ENCODE results near the gene DDX1. TPM values are rescaled to one million over a fixed set of nuclear protein-coding genes. Genes with fewer than 3 reads are reported as not detected.
A peak's percentile ranks its signal among the peaks of the same experiment; 100 is the strongest.

The DDX1 gene
- total and polyA plus RNA-seq, 5 experiments from 2014 or later: 39.9 to 64.1 (median 57.7) TPM

- Mint-ChIP-seq H3K4me1 (peaks cover 0 to 5% (median under 1%) of the 10 kb centered on the region in 4 donors), H3K36me3 (peaks cover 8 to 90% (median 29%) of the 10 kb centered on the region in 3 donors), H3K27ac (peak overlapping the region in 1 of 10 donors; percentile 21), H3K9me3 (peaks cover 0 to 6% (median 0%) of the 10 kb centered on the region in 9 donors), H3K27me3 (no peaks in the 10 kb centered on the region), H3K4me3 (no peak overlapping the region)
- POLR2A ChIA-PET: no interaction called here
- ATAC-seq (no peak), DNase-seq (no peak)
Observed at GRCh38 chr2:15622614-15623480, 31.2 kb downstream of the DDX1 start.

- Mint-ChIP-seq H3K9me3 (peaks cover 0 to 6% (median 0%) of the 10 kb centered on the region in 9 donors), H3K36me3 (peaks cover 8 to 92% (median 29%) of the 10 kb centered on the region in 3 donors), H3K4me1 (peaks cover 0 to 5% (median under 1%) of the 10 kb centered on the region in 4 donors), H3K27ac (peak overlapping the region in 1 of 10 donors; percentile 21), H3K27me3 (no peaks in the 10 kb centered on the region), H3K4me3 (no peak overlapping the region)
- no peak for ATAC-seq
- POLR2A ChIA-PET: no interaction called here
- DNase-seq: no peak
Observed at GRCh38 chr2:15623481-15623796, 31.8 kb downstream of the DDX1 start.

GRCh38 chr2:15623898-15624541 lies 32.4 kb downstream of the DDX1 start:
- Mint-ChIP-seq H3K27me3 (no peaks in the 10 kb centered on the region), H3K27ac (peak overlapping the region in 1 of 10 donors; percentile 4), H3K9me3 (peaks cover 0 to 6% (median 0%) of the 10 kb centered on the region in 9 donors), H3K4me1 (peaks cover 0 to 5% (median under 1%) of the 10 kb centered on the region in 4 donors), H3K4me3 (no peak overlapping the region), H3K36me3 (peaks cover 8 to 92% (median 29%) of the 10 kb centered on the region in 3 donors)
- DNase-seq (no peak), ATAC-seq (no peak)
- POLR2A ChIA-PET: no interaction called here

- POLR2A ChIA-PET: no interaction called here
- DNase-seq: no peak
- peaks cover 8 to 91% (median 25%) of the 10 kb centered on the region in 3 donors for H3K36me3 Mint-ChIP-seq
- H3K27ac Mint-ChIP-seq: no peak overlapping the region
- H3K4me1 Mint-ChIP-seq: peaks cover 0 to 5% (median under 1%) of the 10 kb centered on the region in 4 donors
- peaks cover 0 to 6% (median 0%) of the 10 kb centered on the region in 9 donors for H3K9me3 Mint-ChIP-seq
- H3K27me3 Mint-ChIP-seq: no peaks in the 10 kb centered on the region
- no peak for ATAC-seq
- no peak overlapping the region for H3K4me3 Mint-ChIP-seq
Observed at GRCh38 chr2:15624903-15625302, 33.2 kb downstream of the DDX1 start.

GRCh38 chr2:15625344-15626036 lies 33.8 kb downstream of the DDX1 start:
- H3K36me3 Mint-ChIP-seq: peaks cover 8 to 94% (median 25%) of the 10 kb centered on the region in 3 donors
- POLR2A ChIA-PET: no interaction called here
- peaks cover 0 to 6% (median 0%) of the 10 kb centered on the region in 9 donors for H3K9me3 Mint-ChIP-seq
- DNase-seq (no peak), ATAC-seq (no peak)
- H3K4me3 Mint-ChIP-seq: no peak overlapping the region
- peaks cover 0 to 5% (median under 1%) of the 10 kb centered on the region in 4 donors for H3K4me1 Mint-ChIP-seq
- H3K27me3 Mint-ChIP-seq: no peaks in the 10 kb centered on the region
- peak overlapping the region in 2 of 10 donors; percentile 17 to 26 for H3K27ac Mint-ChIP-seq

- Mint-ChIP-seq H3K27ac (peak overlapping the region in 3 of 10 donors; percentile 11 to 26 (median 17)), H3K4me1 (peaks cover 0 to 5% (median under 1%) of the 10 kb centered on the region in 4 donors), H3K4me3 (no peak overlapping the region), H3K9me3 (peaks cover 0 to 6% (median 0%) of the 10 kb centered on the region in 9 donors), H3K27me3 (no peaks in the 10 kb centered on the region), H3K36me3 (peaks cover 8 to 96% (median 27%) of the 10 kb centered on the region in 3 donors)
- ATAC-seq: no peak
- POLR2A ChIA-PET: no interaction called here
- no peak for DNase-seq
Observed at GRCh38 chr2:15626126-15626525, 34.5 kb downstream of the DDX1 start.

GRCh38 chr2:15626967-15627366 lies 35.3 kb downstream of the DDX1 start:
- Mint-ChIP-seq H3K9me3 (peaks cover 0 to 6% (median 0%) of the 10 kb centered on the region in 9 donors), H3K27me3 (no peaks in the 10 kb centered on the region), H3K4me1 (peaks cover 0 to 5% (median under 1%) of the 10 kb centered on the region in 4 donors), H3K27ac (peak overlapping the region in 4 of 10 donors; percentile 1 to 57 (median 39)), H3K36me3 (peaks cover 8 to 96% (median 35%) of the 10 kb centered on the region in 3 donors), H3K4me3 (no peak overlapping the region)
- POLR2A ChIA-PET: no interaction called here
- no peak for DNase-seq
- no peak for ATAC-seq

GRCh38 chr2:15627817-15628684 lies 36.4 kb downstream of the DDX1 start:
- peaks cover 0 to 6% (median 0%) of the 10 kb centered on the region in 9 donors for H3K9me3 Mint-ChIP-seq
- peaks cover 0 to 5% (median under 1%) of the 10 kb centered on the region in 4 donors for H3K4me1 Mint-ChIP-seq
- H3K4me3 Mint-ChIP-seq: no peak overlapping the region
- DNase-seq (no peak), ATAC-seq (no peak)
- no peaks in the 10 kb centered on the region for H3K27me3 Mint-ChIP-seq
- H3K27ac Mint-ChIP-seq: peak overlapping the region in 1 of 10 donors; percentile 50
- POLR2A ChIA-PET: no interaction called here
- peaks cover 8 to 96% (median 39%) of the 10 kb centered on the region in 3 donors for H3K36me3 Mint-ChIP-seq

GRCh38 chr2:15628899-15629855 lies 37.5 kb downstream of the DDX1 start:
- peaks cover 3 to 95% (median 30%) of the 10 kb centered on the region in 3 donors for H3K36me3 Mint-ChIP-seq
- H3K4me1 Mint-ChIP-seq: peaks cover 0 to 5% (median under 1%) of the 10 kb centered on the region in 4 donors
- no peak overlapping the region for H3K4me3 Mint-ChIP-seq
- ATAC-seq (no peak), DNase-seq (no peak)
- POLR2A ChIA-PET: no interaction called here
- no peak overlapping the region for H3K27ac Mint-ChIP-seq
- peaks cover 0 to 1% (median 0%) of the 10 kb centered on the region in 9 donors for H3K9me3 Mint-ChIP-seq
- no peaks in the 10 kb centered on the region for H3K27me3 Mint-ChIP-seq

GRCh38 chr2:15630121-15630977 lies 38.7 kb downstream of the DDX1 start:
- peaks cover 0 to 5% (median under 1%) of the 10 kb centered on the region in 4 donors for H3K4me1 Mint-ChIP-seq
- peak overlapping the region in 1 of 10 donors; percentile 4 for H3K27ac Mint-ChIP-seq
- peaks cover 0 to 93% (median 18%) of the 10 kb centered on the region in 3 donors for H3K36me3 Mint-ChIP-seq
- DNase-seq (no peak), ATAC-seq (no peak)
- no peak overlapping the region for H3K4me3 Mint-ChIP-seq
- POLR2A ChIA-PET: no interaction called here
- no peaks in the 10 kb centered on the region for H3K9me3 Mint-ChIP-seq
- no peaks in the 10 kb centered on the region for H3K27me3 Mint-ChIP-seq
